Neutrophil (primary cell): ENCODE measurements around the gene SYNPR.

Experiments
- H3K27ac ChIP-seq: fragments of 200-600 bp; sonication (generic); 2 replicates; pipeline ENCODE4 v1.5.1; 2016; ENCODE audit warnings: mild to moderate bottlenecking, moderate library complexity
- H3K27me3 ChIP-seq: fragments of 200-600 bp; sonication (generic); 2 replicates; pipeline ENCODE4 v1.6.0; 2016; ENCODE audit warnings: mild to moderate bottlenecking
- H3K36me3 ChIP-seq: fragments of 200-600 bp; sonication (generic); 2 replicates; pipeline ENCODE4 v1.5.1; 2017
- H3K4me1 ChIP-seq, 2 experiments: fragments of 200-600 bp in 1 of 2; sonication (generic) in 1 of 2; 1 replicate in 1 of 2; 2 replicates in 1 of 2; pipeline versions ENCODE4 v1.5.1 to v1.6.1; 2013 to 2016; ENCODE audit warnings: low read depth in 1 of 2, low read length in 1 of 2, mild to moderate bottlenecking in 1 of 2, moderate library complexity in 1 of 2; ENCODE audit not compliant: control insufficient read depth in 1 of 2, insufficient read depth in 1 of 2
- H3K4me3 ChIP-seq, 2 experiments: fragments of 200-600 bp in 1 of 2; sonication (generic) in 1 of 2; 1 replicate in 1 of 2; 2 replicates in 1 of 2; pipeline ENCODE4 v1.5.1; 2013 to 2016; ENCODE audit warnings: low read depth in 1 of 2, low read length in 1 of 2, mild to moderate bottlenecking in 1 of 2, moderate library complexity in 1 of 2
- H3K9me3 ChIP-seq: fragments of 200-600 bp; sonication (generic); 2 replicates; pipeline ENCODE4 v1.5.1; 2016
- TF ChIP-seq, protein P1 (sequence below): fragments of 200-600 bp; sonication (generic); IDR thresholded peaks from 2 replicates; pipeline ENCODE4 v1.5.1; 2016; ENCODE audit warnings: antibody characterized with exemption

The SYNPR gene

DNA sequence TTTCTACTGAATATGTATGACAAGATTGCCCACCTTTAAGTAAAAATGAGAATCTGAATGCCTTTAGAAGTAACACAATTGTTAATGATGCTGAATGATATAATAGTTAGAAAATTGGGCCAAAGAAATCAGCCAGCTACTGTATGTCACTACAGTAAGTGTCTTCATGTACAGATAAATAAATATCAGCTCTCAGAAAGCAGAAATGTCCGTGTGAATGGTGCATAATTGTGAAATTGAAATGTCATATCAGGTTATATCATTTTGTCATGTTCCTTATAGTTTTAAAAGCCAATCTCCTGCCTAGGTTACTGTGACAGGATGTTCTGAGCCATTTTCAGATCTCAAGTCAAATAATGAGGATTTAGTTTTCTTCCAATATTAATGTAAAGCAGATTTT, 283.8 kb downstream of the SYNPR start:
- Histone ChIP-seq H3K4me1 (no peaks in the 10 kb centered on the region), H3K4me3 (no peak overlapping the region), H3K36me3 (no peaks in the 10 kb centered on the region), H3K27ac (no peak overlapping the region), H3K9me3 (no peaks in the 10 kb centered on the region), H3K27me3 (no peaks in the 10 kb centered on the region)
- TF ChIP-seq, protein P1, sequence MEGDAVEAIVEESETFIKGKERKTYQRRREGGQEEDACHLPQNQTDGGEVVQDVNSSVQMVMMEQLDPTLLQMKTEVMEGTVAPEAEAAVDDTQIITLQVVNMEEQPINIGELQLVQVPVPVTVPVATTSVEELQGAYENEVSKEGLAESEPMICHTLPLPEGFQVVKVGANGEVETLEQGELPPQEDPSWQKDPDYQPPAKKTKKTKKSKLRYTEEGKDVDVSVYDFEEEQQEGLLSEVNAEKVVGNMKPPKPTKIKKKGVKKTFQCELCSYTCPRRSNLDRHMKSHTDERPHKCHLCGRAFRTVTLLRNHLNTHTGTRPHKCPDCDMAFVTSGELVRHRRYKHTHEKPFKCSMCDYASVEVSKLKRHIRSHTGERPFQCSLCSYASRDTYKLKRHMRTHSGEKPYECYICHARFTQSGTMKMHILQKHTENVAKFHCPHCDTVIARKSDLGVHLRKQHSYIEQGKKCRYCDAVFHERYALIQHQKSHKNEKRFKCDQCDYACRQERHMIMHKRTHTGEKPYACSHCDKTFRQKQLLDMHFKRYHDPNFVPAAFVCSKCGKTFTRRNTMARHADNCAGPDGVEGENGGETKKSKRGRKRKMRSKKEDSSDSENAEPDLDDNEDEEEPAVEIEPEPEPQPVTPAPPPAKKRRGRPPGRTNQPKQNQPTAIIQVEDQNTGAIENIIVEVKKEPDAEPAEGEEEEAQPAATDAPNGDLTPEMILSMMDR = no peak

DNA sequence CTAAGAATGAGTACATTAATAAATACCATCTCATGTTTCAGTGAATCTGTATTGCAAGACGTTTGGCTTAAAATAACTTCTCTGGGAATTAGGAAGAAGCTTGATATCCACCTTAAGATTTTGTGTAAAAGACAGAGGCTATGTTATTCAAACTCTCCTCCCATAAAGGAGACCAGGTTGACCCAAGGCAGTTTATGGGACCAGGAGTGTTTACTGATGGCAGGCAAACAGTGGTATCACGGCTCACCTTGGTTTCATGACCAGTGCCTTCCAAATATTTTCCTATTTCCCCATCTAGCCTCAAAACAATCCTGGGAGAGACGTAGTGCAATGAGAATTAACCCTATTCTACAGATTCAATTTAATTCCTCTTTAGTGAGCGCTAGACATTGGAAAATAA, 284.2 kb downstream of the SYNPR start:
- H3K27ac ChIP-seq = no peak overlapping the region
- no peaks in the 10 kb centered on the region for H3K27me3 ChIP-seq
- no peaks in the 10 kb centered on the region for H3K36me3 ChIP-seq
- no peaks in the 10 kb centered on the region for H3K4me1 ChIP-seq
- no peak overlapping the region for H3K4me3 ChIP-seq
- TF ChIP-seq, protein P1 = no peak
- H3K9me3 ChIP-seq = no peaks in the 10 kb centered on the region

DNA sequence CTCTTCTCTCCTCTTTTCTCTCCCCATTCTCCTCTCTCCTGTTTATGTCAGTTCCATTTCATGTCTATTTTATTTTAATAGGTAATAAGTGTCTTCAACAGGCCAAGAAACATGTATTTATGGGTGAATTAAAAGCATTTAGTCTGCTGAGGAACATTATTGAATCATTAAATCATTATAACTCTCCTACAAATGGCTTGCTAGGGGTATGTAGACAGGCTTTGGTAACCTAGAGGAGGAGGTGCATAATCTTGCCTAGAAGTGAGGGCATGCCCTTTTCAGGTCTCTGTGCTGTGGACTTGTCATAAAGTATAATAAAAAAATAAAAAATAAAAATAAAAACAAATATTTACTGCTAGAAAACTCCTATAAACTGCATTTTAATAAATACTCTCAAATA, 285.5 kb downstream of the SYNPR start:
- Histone ChIP-seq H3K4me1 (no peaks in the 10 kb centered on the region), H3K9me3 (no peaks in the 10 kb centered on the region), H3K4me3 (no peak overlapping the region), H3K27ac (no peak overlapping the region), H3K27me3 (no peaks in the 10 kb centered on the region), H3K36me3 (no peaks in the 10 kb centered on the region)
- TF ChIP-seq, protein P1 = no peak

DNA sequence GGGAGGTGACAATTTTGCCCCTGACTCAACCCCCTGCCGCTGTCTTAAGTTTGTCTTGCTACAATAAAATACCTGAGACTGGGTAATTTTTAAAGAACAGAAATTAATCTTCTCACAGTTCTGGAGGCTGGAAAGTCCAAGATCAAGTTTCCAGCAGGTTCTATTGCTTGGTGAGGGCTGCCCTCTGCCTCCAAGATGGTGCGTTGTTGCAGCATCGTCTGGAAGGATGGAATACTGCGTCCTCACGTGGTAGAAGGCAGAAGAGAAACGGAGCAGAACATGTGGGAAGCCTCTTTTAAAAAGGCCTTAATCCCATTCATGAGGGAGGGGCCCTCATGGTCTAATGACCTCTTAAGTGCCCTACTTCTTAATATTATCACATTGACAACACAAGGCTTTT, 287.1 kb downstream of the SYNPR start:
- H3K4me1 ChIP-seq = no peaks in the 10 kb centered on the region
- H3K4me3 ChIP-seq = no peak overlapping the region
- TF ChIP-seq, protein P1 = no peak
- no peaks in the 10 kb centered on the region for H3K9me3 ChIP-seq
- no peaks in the 10 kb centered on the region for H3K36me3 ChIP-seq
- no peak overlapping the region for H3K27ac ChIP-seq
- H3K27me3 ChIP-seq = no peaks in the 10 kb centered on the region

DNA sequence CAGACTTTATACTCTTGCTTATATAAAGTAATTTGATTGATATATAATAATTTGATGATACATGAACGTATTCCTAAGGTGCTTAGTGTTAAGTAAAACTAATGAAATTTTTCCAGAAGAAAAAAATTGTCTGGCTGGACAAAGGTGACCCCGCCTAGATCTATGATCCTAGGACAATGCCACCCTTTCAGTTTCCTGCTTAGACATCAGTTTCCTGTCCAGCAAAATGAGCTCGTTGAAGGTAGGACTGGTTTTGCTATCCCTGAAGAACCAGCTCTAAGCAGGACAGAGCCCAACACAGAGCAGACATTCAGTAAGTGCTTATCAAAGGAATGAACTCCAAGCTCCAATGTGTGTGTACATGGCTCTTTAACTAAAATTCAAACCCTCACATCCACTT, 293.6 kb downstream of the SYNPR start:
- Histone ChIP-seq H3K36me3 (no peaks in the 10 kb centered on the region), H3K27ac (no peak overlapping the region), H3K27me3 (no peaks in the 10 kb centered on the region), H3K9me3 (no peaks in the 10 kb centered on the region), H3K4me3 (no peak overlapping the region), H3K4me1 (no peaks in the 10 kb centered on the region)
- TF ChIP-seq, protein P1 = no peak

DNA sequence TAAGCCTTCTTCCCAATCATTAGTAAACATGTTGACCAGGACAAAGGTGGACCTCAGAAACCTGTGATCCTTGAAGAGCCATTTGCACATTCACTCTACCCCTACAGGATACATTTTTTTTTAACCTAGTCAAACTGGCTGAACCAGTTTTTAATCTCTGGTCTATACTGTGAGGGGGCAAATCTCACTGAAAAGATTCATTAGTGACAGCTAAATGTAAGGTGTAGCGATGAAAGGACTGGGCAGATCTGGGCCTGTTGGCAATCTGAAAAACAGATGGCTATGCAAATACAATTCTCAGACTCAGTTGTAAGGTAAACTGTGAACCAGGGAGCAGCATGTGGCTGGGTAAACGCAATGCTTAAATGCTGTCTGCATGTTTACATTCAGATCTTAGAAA, 298.7 kb downstream of the SYNPR start:
- no peaks in the 10 kb centered on the region for H3K36me3 ChIP-seq
- no peak overlapping the region for H3K27ac ChIP-seq
- no peaks in the 10 kb centered on the region for H3K9me3 ChIP-seq
- no peaks in the 10 kb centered on the region for H3K4me1 ChIP-seq
- no peak overlapping the region for H3K4me3 ChIP-seq
- TF ChIP-seq, protein P1 = no peak
- no peaks in the 10 kb centered on the region for H3K27me3 ChIP-seq
